ENCODE results near the gene PGRMC2.
"Not testable (repeated sequence)": the region's sequence is repeated elsewhere in the genome, so short reads cannot be mapped to it uniquely, and the experiment has no call there.

The PGRMC2 gene

DNA sequence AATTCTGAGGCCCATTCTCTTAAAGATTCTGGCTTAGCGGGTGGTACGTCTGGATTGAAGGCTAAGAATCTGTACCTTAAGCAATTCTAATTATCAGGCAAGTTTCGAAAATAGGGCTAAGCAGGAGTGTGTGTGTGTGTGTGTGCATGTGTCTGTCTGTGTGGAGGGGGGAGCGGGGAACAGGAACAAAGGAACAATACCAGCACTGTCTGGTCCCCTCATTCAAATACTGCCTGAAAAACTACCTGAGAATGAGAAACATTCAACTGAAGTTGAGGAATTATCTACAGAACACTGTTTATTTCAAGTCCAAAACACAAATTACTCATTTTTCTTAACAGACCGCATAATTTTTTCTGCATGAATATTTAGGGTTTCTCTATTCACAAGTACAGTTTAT is 18.6 kb downstream of the PGRMC2 start:
- no peak overlapping the region for H3K4me2 ChIP-seq
- peaks cover 7% of the 10 kb centered on the region for H3K4me1 ChIP-seq (ENCODE audit: low read depth, poor library complexity, severe bottlenecking)
- no peak overlapping the region for H3K27ac ChIP-seq
- H3K9ac ChIP-seq, result no peak overlapping the region
- H3K27me3 ChIP-seq (ENCODE audit: insufficient read depth, low read depth), result no peaks in the 10 kb centered on the region
- H2AFZ ChIP-seq (ENCODE audit: low read depth), result no peak overlapping the region
- peaks cover 17% of the 10 kb centered on the region for H3K36me3 ChIP-seq (ENCODE audit: insufficient read depth)
- H3K4me3 ChIP-seq (IDR thresholded peaks at IDR 0.05; ENCODE audit: insufficient read depth, low read depth, low read length), result no peak overlapping the region
- no peaks in the 10 kb centered on the region for H4K20me1 ChIP-seq (ENCODE audit: insufficient read depth)
- TF ChIP-seq, protein P1, sequence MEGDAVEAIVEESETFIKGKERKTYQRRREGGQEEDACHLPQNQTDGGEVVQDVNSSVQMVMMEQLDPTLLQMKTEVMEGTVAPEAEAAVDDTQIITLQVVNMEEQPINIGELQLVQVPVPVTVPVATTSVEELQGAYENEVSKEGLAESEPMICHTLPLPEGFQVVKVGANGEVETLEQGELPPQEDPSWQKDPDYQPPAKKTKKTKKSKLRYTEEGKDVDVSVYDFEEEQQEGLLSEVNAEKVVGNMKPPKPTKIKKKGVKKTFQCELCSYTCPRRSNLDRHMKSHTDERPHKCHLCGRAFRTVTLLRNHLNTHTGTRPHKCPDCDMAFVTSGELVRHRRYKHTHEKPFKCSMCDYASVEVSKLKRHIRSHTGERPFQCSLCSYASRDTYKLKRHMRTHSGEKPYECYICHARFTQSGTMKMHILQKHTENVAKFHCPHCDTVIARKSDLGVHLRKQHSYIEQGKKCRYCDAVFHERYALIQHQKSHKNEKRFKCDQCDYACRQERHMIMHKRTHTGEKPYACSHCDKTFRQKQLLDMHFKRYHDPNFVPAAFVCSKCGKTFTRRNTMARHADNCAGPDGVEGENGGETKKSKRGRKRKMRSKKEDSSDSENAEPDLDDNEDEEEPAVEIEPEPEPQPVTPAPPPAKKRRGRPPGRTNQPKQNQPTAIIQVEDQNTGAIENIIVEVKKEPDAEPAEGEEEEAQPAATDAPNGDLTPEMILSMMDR (conservative IDR thresholded peaks at IDR 0.05; ENCODE audit: low read depth, low read length), result no peak
- peaks cover 8% of the 10 kb centered on the region; the same call in 1 of the 2 replicates for H3K79me2 ChIP-seq (ENCODE audit: insufficient read depth, low read depth)

DNA sequence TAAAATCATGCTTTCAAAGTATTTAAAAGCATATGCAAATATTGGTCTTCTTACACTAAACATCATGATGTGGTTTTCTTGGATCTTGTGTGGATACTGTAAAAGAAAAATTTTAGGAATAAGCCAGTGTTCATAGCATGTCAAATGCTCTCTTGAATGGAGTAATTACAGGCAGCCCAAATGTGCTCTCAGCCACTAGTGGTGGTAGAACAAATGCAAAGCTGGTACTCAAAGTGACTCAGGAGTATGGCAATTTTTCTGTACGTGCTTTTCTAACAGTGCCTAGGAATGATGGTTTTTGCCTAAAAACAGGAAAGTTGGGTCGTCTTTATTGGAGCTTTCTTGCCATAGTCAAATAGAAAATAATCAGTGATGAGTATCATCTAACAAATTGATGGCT is 19.9 kb downstream of the PGRMC2 start:
- H3K4me3 ChIP-seq (IDR thresholded peaks at IDR 0.05; ENCODE audit: insufficient read depth, low read depth, low read length), result no peak overlapping the region
- H3K36me3 ChIP-seq (ENCODE audit: insufficient read depth), result peaks cover 17% of the 10 kb centered on the region
- no peak overlapping the region for H2AFZ ChIP-seq (ENCODE audit: low read depth)
- TF ChIP-seq, protein P1 (conservative IDR thresholded peaks at IDR 0.05; ENCODE audit: low read depth, low read length), result no peak
- H3K4me2 ChIP-seq, result no peak overlapping the region
- H3K4me1 ChIP-seq (ENCODE audit: low read depth, poor library complexity, severe bottlenecking), result no peaks in the 10 kb centered on the region
- no peaks in the 10 kb centered on the region for H3K79me2 ChIP-seq (ENCODE audit: insufficient read depth, low read depth)
- no peak overlapping the region for H3K9ac ChIP-seq
- no peak overlapping the region for H3K27ac ChIP-seq
- no peaks in the 10 kb centered on the region for H3K27me3 ChIP-seq (ENCODE audit: insufficient read depth, low read depth)
- H4K20me1 ChIP-seq (ENCODE audit: insufficient read depth), result no peaks in the 10 kb centered on the region

DNA sequence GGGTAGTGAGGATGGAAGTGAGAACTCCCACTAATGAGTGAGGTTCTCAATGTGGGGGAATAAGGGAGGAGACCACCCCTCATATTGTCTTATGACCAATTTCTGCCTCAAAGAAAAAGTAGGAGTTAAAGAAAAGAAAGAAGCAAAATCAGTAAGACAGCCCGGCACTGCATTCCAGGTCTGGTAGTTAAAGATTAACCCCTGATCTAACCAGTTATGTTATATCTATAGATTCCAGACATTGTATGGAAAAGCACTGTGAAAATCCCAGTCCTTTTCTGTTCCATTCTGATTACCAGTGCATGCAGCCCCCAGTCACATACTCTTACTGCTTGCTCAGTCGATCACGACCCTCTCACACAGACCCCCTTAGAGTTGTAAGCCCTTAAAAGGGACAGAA is 20.4 kb downstream of the PGRMC2 start:
- H3K27ac ChIP-seq; H3K4me1 ChIP-seq (ENCODE audit: low read depth, poor library complexity, severe bottlenecking); H3K4me2 ChIP-seq; H4K20me1 ChIP-seq (ENCODE audit: insufficient read depth); H2AFZ ChIP-seq (ENCODE audit: low read depth); H3K4me3 ChIP-seq (IDR thresholded peaks at IDR 0.05; ENCODE audit: insufficient read depth, low read depth, low read length); H3K79me2 ChIP-seq (ENCODE audit: insufficient read depth, low read depth); H3K27me3 ChIP-seq (ENCODE audit: insufficient read depth, low read depth); H3K9ac ChIP-seq: not testable (repeated sequence)
- H3K36me3 ChIP-seq (ENCODE audit: insufficient read depth), result peaks cover 17% of the 10 kb centered on the region; the same call in 1 of the 2 replicates

DNA sequence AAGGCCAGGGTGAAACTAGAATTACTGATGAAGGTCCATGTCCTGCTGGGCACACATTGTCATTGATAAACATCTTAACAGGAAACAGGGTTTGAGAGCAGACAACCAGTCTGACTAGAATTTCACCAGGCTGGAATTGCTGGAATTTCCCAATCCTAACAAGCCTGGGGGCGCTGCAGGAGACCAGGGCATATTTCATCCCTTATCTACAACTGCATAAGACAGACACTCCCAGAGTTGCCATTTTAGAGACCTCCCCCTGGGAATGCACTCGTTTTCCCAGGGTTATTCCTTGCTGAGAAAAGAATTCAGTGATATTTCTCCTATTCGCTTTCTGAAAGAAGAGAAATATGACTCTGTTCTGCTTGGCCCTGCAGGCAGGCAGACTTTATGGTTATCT is 22.1 kb downstream of the PGRMC2 start:
- H3K9ac ChIP-seq; H2AFZ ChIP-seq (ENCODE audit: low read depth); H3K4me3 ChIP-seq (IDR thresholded peaks at IDR 0.05; ENCODE audit: insufficient read depth, low read depth, low read length); H3K4me2 ChIP-seq; H3K4me1 ChIP-seq (ENCODE audit: low read depth, poor library complexity, severe bottlenecking); H3K27me3 ChIP-seq (ENCODE audit: insufficient read depth, low read depth); H3K36me3 ChIP-seq (ENCODE audit: insufficient read depth); H3K27ac ChIP-seq; H4K20me1 ChIP-seq (ENCODE audit: insufficient read depth); H3K79me2 ChIP-seq (ENCODE audit: insufficient read depth, low read depth): not testable (repeated sequence)

DNA sequence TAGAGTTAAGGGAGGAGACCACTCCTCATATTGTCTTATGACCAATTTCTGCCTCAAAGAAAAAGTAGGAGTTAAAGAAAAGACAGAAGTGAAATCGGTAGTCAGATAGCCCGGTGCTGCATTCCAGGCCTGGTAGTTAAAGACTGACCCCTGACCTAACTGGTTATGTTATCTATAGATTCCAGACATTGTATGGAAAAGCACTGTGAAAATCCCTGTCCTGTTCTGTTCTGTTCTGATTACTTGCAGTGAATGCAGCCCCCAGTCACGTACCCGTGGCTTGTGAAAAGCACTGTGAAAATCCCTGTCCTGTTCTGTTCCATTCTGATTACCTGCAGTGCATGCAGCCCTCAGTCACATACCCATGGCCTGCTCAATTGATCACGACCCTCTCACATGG is 27.7 kb downstream of the PGRMC2 start:
- H3K27me3 ChIP-seq (ENCODE audit: insufficient read depth, low read depth); H2AFZ ChIP-seq (ENCODE audit: low read depth); H3K27ac ChIP-seq; H3K36me3 ChIP-seq (ENCODE audit: insufficient read depth); H3K4me1 ChIP-seq (ENCODE audit: low read depth, poor library complexity, severe bottlenecking); H3K4me3 ChIP-seq (IDR thresholded peaks at IDR 0.05; ENCODE audit: insufficient read depth, low read depth, low read length); H4K20me1 ChIP-seq (ENCODE audit: insufficient read depth); H3K9ac ChIP-seq; H3K79me2 ChIP-seq (ENCODE audit: insufficient read depth, low read depth); H3K4me2 ChIP-seq: not testable (repeated sequence)

DNA sequence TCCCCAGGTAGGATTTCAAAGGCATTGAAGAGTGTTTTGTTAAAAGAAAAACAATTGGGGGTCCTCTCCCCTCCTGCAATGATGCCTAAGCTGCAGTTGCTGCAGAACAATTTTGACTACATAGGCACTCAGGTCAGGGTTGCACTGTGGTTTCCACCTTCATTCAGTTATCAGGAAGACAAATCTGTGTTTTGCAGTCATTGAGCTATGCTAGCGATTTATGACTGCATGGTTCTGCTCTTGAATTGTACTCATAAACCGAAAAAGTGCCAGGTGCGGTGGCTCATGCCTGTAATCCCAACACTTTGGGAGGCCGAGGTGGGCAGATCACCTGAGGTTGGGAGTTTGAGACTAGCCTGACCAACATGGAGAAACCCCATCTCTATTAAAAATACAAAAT is 29.4 kb downstream of the PGRMC2 start:
- H3K27ac ChIP-seq; H3K27me3 ChIP-seq (ENCODE audit: insufficient read depth, low read depth); H4K20me1 ChIP-seq (ENCODE audit: insufficient read depth); H3K4me1 ChIP-seq (ENCODE audit: low read depth, poor library complexity, severe bottlenecking); H3K79me2 ChIP-seq (ENCODE audit: insufficient read depth, low read depth); H3K36me3 ChIP-seq (ENCODE audit: insufficient read depth); H3K4me2 ChIP-seq; H2AFZ ChIP-seq (ENCODE audit: low read depth); H3K9ac ChIP-seq; H3K4me3 ChIP-seq (IDR thresholded peaks at IDR 0.05; ENCODE audit: insufficient read depth, low read depth, low read length): not testable (repeated sequence)

All from KMS-11 (cell line).